Measurements from ENCODE around the gene NEDD4. TPM values are rescaled to one million over a fixed set of nuclear protein-coding genes. Genes with fewer than 3 reads are reported as not detected.

The NEDD4 gene
- total RNA-seq, 1 donor: 48.5 TPM

- Histone ChIP-seq H3K36me3 (ENCODE audit: insufficient read depth, low read length) (no peaks in the 10 kb centered on the region), H3K4me1 (ENCODE audit: insufficient read depth, low read length) (peaks cover 27% of the 10 kb centered on the region), H4K20me1 (ENCODE audit: insufficient read depth, low read length) (no peaks in the 10 kb centered on the region), H2AFZ (ENCODE audit: low read length) (no peak overlapping the region), H3K79me2 (ENCODE audit: insufficient read depth, low read length) (peaks cover 82% of the 10 kb centered on the region), H3K27me3 (ENCODE audit: insufficient read depth, low read length) (no peaks in the 10 kb centered on the region), H3K4me2 (ENCODE audit: insufficient read depth, low read length) (peak overlapping the region; percentile 70), H3K4me3 (ENCODE audit: insufficient read depth, low read length) (peak overlapping the region; percentile 43), H3K27ac (ENCODE audit: low read depth, low read length) (peak overlapping the region; percentile 6), H3K9me3 (ENCODE audit: low read depth, low read length) (no peaks in the 10 kb centered on the region)
- peak; percentile 75 for DNase-seq (ENCODE audit: insufficient read length, low spot score, missing footprints)
- no peak for TF ChIP-seq CTCF (IDR thresholded peaks at IDR 0.05; ENCODE audit: extremely low read depth, low read depth, low read length)
Observed at GRCh38 chr15:55893852-55894251, 99.6 kb downstream of the NEDD4 start.

- Histone ChIP-seq H4K20me1 (ENCODE audit: insufficient read depth, low read length) (peaks cover 2% of the 10 kb centered on the region), H2AFZ (ENCODE audit: low read length) (no peak overlapping the region), H3K4me3 (ENCODE audit: insufficient read depth, low read length) (no peak overlapping the region), H3K4me1 (ENCODE audit: insufficient read depth, low read length) (peaks cover 14% of the 10 kb centered on the region), H3K36me3 (ENCODE audit: insufficient read depth, low read length) (no peaks in the 10 kb centered on the region), H3K27ac (ENCODE audit: low read depth, low read length) (no peak overlapping the region), H3K79me2 (ENCODE audit: insufficient read depth, low read length) (peaks cover 88% of the 10 kb centered on the region), H3K9me3 (ENCODE audit: low read depth, low read length) (no peaks in the 10 kb centered on the region), H3K27me3 (ENCODE audit: insufficient read depth, low read length) (no peaks in the 10 kb centered on the region), H3K4me2 (ENCODE audit: insufficient read depth, low read length) (no peak overlapping the region)
- DNase-seq (ENCODE audit: insufficient read length, low spot score, missing footprints): no peak
- TF ChIP-seq CTCF (IDR thresholded peaks at IDR 0.05; ENCODE audit: extremely low read depth, low read depth, low read length): no peak
Observed at GRCh38 chr15:55891196-55891595, 102.2 kb downstream of the NEDD4 start.

- no peak for DNase-seq (ENCODE audit: insufficient read length, low spot score, missing footprints)
- Histone ChIP-seq H3K36me3 (ENCODE audit: insufficient read depth, low read length) (no peaks in the 10 kb centered on the region), H3K4me3 (ENCODE audit: insufficient read depth, low read length) (no peak overlapping the region), H4K20me1 (ENCODE audit: insufficient read depth, low read length) (peaks cover 16% of the 10 kb centered on the region), H3K79me2 (ENCODE audit: insufficient read depth, low read length) (peaks cover 91% of the 10 kb centered on the region), H3K27ac (ENCODE audit: low read depth, low read length) (no peak overlapping the region), H3K4me2 (ENCODE audit: insufficient read depth, low read length) (no peak overlapping the region), H3K4me1 (ENCODE audit: insufficient read depth, low read length) (peaks cover under 1% of the 10 kb centered on the region), H3K27me3 (ENCODE audit: insufficient read depth, low read length) (no peaks in the 10 kb centered on the region), H3K9me3 (ENCODE audit: low read depth, low read length) (no peaks in the 10 kb centered on the region), H2AFZ (ENCODE audit: low read length) (no peak overlapping the region)
- no peak for TF ChIP-seq CTCF (IDR thresholded peaks at IDR 0.05; ENCODE audit: extremely low read depth, low read depth, low read length)
Observed at GRCh38 chr15:55884223-55884622, 109.2 kb downstream of the NEDD4 start.

GRCh38 chr15:55879181-55879580 is 114.2 kb downstream of the NEDD4 start:
- Histone ChIP-seq H4K20me1 (ENCODE audit: insufficient read depth, low read length) (peaks cover 8% of the 10 kb centered on the region), H3K36me3 (ENCODE audit: insufficient read depth, low read length) (no peaks in the 10 kb centered on the region), H3K4me1 (ENCODE audit: insufficient read depth, low read length) (peaks cover 5% of the 10 kb centered on the region), H3K27ac (ENCODE audit: low read depth, low read length) (no peak overlapping the region), H3K4me2 (ENCODE audit: insufficient read depth, low read length) (peak overlapping the region; percentile 23), H3K4me3 (ENCODE audit: insufficient read depth, low read length) (no peak overlapping the region), H2AFZ (ENCODE audit: low read length) (no peak overlapping the region), H3K9me3 (ENCODE audit: low read depth, low read length) (no peaks in the 10 kb centered on the region), H3K79me2 (ENCODE audit: insufficient read depth, low read length) (peaks cover 84% of the 10 kb centered on the region), H3K27me3 (ENCODE audit: insufficient read depth, low read length) (no peaks in the 10 kb centered on the region)
- no peak for TF ChIP-seq CTCF (IDR thresholded peaks at IDR 0.05; ENCODE audit: extremely low read depth, low read depth, low read length)
- DNase-seq (ENCODE audit: insufficient read length, low spot score, missing footprints): no peak
